Measurements from ENCODE around the gene RASA2.

- TF ChIP-seq CTCF (IDR thresholded peaks at IDR 0.05): no peak
- TF ChIP-seq POLR2A (IDR thresholded peaks at IDR 0.05): no peak
Measured at GRCh38 chr3:141493184-141493583, 6.4 kb downstream of the RASA2 start.

Data from prostate gland (tissue), 2 donors.